HG03460 (cell line): ENCODE results near the gene TEX11.

Source experiments
- ATAC-seq: cut with Tn5 transposase; IDR thresholded peaks from one replicate; pipeline ENCODE4 v1.9.1; 2021; ENCODE audit not compliant: unreplicated experiment

TEX11 gene

DNA sequence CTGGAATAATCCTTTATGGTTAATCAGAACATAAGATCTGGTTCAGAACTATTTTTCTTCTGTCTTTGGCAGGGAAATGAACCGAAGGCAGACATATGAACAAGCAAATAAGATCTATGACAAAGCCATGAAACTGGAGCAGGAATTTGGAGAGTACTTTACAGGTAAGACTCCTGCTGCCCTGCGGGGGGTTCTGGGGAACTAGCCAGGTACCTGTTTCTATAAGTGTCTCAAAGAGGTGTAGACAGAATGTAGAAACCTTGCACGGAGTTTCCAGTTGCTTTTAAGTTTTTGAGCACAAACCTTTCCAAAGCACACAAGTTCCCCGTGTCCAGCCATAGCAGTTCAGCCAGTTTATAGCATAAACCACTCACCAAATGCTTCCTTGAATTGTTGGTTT lies 407.7 kb downstream of the TEX11 start:
- ATAC-seq: no peak

DNA sequence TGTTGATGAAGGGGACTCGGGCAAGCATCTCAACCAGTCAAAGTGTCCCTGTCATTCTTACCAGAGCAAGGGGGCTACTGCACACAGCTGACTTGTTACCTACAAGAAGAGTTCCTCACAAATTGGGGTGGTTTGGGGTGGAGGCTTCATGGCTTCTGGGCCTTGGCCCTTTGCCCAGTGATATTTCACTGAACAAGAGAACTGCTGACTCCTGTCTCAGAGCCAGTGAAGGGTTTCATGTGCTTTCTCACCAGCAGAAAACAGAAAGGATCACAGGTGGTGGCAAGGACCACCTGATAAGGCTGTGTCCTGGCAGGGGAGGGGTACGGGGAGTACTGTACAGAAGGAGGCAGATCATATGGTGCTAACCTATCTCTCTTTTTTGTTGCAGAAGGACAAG lies 410.4 kb downstream of the TEX11 start:
- ATAC-seq: no peak

DNA sequence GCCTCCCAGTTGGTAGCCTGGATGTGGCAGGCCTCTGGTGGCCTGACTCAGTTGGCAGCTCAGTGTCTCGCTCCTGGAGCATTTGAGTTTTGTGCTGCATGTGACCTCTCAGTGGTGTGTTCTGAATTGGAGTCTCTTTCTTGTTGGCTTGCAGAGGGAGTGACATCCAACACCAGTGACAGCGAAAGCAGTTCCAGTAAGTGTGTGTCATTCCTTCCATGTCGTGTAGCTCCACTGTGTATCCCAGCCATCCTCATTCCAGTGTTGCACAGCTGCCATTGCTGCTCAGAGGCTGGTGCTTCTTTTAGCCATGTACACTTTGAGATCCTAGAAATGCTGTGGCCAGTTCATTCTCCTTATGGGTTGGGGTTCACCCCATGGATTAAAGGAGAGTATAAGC lies 411.5 kb downstream of the TEX11 start:
- ATAC-seq: no peak

DNA sequence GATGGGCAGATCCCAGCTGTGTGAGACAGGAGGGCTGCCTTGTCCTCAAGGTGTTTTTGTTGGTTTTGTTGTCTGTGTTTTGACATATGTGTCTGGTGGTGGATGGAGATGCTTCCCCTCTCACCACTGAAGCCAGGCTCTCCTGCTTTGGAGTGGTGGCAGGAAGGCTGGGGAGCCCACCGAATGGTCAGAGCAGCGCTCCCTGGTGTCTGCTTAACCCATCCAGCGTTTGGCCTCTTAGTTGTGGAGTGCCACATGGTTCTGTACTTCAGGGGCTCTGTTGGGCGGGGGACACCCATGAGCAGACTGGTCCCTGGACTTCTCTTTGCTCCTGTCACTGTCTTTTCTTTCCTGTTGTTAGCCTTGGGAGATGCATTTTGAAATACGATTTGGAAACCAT lies 412.0 kb downstream of the TEX11 start:
- ATAC-seq: no peak

- no peak for ATAC-seq
These were observed 414.1 kb downstream of the TEX11 start for GRCh38 chrX:70494441-70494840.

DNA sequence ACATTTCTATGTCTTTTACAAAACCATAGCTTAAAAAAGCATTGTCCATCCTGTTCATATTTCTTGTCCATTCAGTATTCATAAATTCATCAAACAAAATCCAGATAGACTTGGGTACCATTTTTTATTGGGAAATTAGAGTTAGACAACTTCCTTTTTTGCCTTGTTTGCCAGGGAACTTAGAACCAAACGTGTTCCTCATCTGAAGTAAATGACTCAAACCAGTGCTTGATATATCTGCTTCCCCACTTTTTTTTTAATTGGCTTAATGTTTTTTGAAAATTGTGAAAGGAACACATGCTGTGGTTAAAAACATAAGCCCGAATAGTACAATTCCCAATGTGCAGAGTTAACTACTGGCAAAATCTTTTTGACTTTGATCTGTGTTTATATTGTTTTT lies 419.7 kb downstream of the TEX11 start:
- no peak for ATAC-seq

- no peak for ATAC-seq
These were observed 423.0 kb downstream of the TEX11 start for GRCh38 chrX:70485466-70485865.

DNA sequence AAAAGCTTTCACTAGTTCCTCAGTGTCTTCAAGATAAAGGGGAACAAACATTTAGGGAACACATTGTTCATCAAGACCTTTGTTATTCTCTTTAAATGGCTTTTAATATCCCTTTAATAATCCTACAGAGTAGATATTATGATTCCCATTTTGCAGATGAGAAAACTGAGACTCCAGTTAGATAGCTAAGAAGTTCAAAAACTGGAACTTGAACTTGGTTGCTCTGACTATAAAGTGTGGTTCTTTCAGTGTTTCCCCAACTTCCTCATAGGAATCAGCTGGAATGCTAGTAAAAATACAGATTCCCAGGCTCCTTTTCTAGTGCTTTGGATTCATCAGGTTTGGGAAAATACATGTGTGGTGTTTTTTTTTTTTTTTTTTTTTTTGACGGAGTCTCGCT lies 426.2 kb downstream of the TEX11 start:
- ATAC-seq: no peak

DNA sequence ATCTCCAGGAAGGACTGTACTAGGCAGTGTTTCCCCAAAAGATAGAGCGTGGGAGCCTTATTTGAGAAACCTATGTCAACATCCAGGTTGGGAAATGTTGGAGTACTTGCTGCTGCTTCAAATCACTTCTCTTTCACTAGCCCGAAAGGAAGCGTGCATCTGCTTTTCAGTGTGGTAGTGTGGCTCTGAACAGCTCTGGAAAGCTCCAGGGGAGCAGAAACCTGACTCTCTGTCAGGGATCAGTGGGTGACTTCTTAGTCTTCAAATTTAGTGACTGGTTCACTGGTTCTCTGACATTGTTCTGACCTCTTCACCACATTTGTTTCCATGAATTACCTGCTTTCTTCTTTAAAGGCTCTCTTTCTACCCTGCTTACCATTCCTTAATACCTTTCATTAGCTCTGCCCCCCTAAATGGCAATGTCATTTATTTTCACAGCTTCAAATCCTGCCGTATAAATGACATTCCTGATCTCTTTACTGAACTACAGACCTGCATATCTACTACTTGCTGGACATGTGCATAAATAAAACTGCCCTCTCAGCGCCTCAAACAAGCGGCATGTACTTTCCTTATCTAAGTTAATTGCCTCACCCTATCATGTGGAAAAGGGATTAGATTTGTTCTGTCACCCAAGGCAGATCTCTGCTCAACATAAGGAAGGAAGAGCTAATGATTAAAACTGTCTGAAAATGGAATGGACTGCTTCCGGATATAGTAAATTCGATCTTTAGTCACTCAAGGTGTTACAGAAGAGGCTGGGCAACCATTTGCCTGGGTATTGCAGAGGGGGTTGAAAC lies 426.8 kb downstream of the TEX11 start:
- ATAC-seq: no peak

DNA sequence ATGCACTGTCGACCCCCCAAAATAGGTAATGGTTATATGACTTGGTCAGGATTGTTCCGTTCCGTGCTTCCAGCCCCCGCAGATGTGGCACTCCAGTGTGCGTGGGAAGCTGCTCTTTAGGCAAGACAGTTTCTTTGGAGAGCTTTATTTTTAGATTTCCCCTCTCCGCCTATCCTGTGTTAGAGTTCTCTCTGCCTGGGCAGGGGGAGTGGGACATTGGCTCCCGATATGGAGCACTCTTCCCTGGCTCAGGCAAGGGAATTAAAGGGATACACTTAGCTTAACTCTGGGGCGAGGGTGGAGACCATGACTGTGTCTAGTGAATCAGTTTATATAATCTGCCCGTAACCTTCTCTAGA lies 427.9 kb downstream of the TEX11 start:
- no peak for ATAC-seq

DNA sequence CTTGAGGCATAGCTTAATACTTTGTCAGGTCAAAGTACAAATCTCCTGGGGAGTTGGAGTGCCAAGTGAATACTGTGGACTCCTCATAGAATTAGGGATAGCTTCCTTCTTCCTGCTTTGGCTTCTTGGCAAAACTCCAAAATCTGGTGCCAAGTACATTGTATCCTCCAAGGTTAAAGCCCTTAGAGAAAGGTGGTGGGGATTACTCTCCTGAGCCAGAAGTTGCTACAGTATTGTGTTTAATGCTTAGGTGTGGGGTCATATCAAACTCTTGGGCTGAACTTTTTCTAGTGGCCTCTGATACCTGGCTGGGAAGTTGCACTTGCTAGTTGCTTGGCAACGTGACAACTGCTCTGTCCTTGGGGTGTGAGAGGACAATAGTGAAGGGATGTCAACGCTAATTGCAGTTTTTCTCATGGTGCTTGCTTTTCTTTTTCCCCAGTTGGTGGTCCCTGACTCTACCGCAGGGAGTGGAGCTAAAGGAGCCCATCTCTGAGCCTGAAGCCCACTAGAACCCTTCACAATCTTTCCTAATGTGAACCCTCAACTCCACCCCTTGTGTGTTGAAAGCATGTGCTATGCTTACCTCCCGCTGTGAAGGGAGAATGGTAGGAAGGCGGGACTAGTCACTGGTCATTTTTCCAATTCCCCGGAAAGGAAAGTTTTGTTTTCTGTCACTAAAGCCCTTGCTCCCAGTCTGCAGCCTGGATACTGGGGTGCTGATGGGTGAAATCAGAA lies 428.4 kb downstream of the TEX11 start:
- no peak for ATAC-seq

DNA sequence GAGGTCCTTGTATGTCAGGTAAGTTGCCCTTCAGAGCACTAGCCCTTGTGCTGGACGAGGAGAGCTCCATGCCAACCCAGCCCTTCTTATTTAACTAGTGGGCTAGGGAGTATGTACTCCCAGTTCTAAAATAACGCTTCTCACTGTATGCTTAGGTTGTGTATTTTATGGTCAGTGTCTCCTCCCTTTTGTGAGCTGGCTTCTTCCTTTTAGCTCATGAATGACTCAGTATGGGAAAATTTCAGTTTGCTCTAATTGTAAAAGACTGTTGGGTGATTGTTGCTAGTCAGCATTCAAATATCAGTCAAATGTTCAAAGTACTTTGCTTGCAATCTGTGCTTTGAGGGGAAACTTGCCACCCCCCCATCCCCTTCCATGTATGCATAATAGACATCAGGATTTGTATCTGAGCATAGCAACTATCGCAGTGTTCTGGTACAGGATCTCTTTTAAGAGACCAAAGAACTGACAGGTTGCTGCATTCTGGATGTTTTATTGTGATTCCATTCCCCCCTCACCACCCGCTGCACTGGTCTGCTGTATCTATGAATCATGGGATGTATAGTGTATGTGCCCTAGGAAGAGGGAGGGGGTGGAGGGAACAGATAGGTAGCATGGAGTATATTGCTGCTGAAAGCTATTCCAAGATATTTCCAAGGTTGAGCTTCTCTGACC lies 429.1 kb downstream of the TEX11 start:
- no peak for ATAC-seq
